CD4-positive, alpha-beta T cell treated with Interleukin-17A for 1 hour (primary cell): Measurements from ENCODE around the gene KCNC2.
"Not testable (repeated sequence)": the region's sequence is repeated elsewhere in the genome, so short reads cannot be mapped to it uniquely, and the experiment has no call there.

Source experiments
- DNase-seq: peaks from one replicate; pipeline ENCODE4 v3.0.0-alpha.2; 2020

KCNC2 gene

GRCh38 chr12:75209812-75210138, at the start of gene KCNC2:
KCNC2 (minus strand) TSS chr12:75209839.
- DNase-seq, result no peak

DNA sequence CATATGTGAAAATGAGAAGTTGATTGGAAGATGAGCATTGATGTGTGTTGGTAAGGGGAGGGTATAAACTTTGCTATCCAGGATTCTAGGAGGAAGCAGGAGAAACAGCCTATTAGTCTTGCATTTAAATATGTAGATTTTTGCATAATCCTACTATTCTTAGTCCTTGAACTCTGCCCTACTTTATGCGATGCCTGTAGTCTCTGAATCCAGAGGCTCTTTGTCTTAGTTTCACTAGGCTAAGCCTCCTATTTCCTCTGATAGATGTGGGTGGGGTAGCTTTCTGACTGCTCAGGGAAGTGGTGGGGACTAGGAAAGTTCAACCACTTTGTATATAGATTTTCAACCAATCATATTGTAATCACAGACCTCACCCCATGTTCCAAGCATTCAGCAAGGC, 49.5 kb upstream of the KCNC2 start:
- DNase-seq, result no peak

DNA sequence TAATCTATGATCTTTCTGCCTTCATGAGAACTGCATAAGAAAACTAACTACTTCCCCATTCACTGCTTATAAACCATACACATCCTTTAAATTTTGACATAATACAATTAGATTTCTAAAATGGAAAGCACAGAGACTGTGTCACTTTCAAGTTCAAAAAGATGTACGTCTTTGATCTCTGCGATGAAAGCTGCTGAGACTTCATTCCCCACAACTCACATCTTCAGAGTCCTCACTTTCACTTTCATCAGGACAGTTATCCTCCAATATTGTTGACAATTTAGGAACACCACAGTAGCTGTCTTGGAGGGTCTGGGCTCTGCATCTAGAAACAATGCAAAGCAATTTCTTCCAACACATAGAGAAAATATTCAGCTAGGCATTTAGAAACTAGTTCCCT, 47.9 kb upstream of the KCNC2 start:
- peak; percentile 21 for DNase-seq

- DNase-seq, result no peak
Observed at GRCh38 chr12:75245108-75245507, 35.5 kb upstream of the KCNC2 start.

DNA sequence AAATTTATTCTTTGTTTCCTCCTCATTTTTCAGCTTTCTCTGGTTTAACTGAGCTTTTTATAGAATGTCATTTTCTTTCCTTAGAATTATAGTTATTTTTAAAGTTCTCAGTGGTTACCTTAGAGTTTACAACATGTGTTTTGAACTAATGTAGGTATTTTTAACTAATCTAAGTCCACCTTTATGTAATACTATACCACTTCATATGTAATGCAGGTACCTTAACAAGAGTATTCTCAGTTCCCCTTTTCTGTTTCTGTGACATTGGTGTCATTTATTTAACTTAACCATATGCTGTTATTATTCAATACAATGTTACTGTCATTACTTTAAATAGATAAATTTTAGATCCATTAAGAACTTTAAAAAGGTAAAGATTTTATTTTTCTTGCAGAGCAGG, 30.3 kb upstream of the KCNC2 start:
- DNase-seq, result no peak

DNA sequence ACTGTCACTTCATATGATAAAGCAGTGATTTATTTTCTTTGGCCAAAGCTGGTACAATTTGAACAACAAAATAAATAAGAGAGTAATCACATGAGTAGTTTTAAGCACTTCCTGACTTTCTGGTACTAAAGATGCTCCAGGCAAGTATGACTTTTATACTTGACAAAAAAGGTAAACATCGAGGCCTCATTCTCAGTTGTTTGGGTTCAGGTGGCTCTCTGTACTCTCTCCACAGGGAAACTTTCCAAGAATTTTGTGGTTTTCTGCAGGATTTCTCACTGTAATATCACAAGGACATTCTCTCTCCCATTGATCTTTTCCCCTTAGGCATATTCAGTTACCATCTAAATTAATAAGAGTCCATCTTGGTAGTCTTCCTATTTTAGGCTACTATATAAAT, 26.6 kb upstream of the KCNC2 start:
- no peak for DNase-seq

DNA sequence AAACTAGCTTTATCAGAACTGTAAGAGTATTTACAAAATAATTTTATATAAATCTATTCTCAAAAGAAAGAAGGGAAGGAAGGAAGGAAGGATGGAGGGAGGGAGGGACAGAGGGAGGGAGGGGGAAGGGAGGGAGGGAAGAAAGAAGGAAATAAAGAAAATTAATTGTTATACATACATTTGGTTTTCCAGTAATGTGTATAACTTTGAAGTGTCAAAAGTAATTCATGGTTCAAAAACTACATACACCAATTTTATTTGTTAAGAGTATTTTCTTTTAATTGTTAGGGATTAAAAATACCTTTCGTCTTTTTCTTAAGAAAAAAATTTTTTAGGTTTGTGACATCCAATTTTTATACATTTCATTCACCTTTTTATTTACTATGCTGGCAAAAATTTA, 17.5 kb upstream of the KCNC2 start:
- DNase-seq, result no peak

DNA sequence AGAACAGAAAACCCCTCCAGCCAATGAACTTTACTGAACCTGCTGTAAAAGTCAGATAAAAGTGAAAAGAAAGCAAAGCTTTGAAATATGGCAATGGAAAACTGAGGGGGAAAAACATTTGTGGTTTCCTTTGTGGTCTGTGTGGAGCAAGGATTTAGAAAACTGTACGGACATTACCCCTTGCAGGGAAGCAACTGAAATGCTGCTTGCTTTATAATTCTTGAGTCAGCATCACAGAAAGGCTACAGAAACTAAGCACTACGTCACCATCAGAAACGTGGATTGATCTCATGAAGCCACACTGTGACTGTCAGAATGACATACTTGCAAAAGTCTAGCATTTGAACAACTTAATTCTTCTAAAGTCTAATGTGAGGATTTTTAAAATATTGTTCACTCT, 2.4 kb upstream of the KCNC2 start:
- DNase-seq, result no peak

DNA sequence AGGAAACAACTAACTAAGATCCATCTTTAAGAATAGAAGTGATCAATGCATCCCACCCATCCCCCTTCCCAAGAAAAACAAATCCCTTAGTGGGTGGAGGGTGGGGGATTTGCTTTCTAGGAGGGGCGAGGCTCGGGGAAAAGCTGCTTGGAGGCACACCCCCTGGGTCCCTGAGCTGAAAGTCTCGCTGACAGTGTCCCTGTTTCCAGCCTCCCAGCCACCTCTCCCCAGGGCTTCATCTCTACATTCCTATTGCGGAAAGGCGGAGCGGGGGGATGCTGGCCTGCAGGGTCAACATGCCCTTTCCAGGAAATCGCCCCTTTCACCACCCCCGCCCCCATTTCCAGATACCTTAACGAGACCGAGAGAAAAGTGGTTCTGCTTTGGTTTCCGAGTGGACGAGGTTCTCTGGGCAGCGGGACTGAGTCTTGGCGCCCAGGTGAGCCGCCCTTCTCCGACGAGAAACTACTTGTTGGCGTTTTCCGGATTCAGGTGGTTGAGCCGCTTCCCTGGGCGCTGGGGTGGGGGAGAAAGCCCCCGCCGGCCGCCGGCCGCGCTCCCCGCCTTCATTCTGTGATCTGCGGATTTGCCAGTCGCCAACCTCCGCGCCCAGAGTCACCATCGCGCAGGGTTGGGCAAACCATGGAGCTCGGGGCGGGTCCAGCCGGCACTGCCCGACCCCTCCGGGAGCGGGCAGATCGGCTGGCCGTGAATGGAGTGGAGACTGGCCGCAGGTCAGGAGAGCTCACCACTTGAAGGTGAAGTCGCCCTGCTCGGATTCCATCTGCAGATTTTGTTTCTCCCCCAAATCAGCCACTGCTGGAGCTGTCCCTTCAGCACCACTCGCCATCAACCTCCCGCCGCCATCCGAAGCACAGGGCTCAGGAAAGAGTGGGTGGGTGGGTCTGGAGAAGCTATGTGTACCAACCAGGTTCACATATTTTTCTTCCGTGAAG, 505 bp downstream of the KCNC2 start:
- DNase-seq, result no peak

GRCh38 chr12:75207338-75208083, 2.1 kb downstream of the KCNC2 start:
- no peak for DNase-seq

GRCh38 chr12:75205558-75205957, 4.1 kb downstream of the KCNC2 start:
- DNase-seq, result no peak

DNA sequence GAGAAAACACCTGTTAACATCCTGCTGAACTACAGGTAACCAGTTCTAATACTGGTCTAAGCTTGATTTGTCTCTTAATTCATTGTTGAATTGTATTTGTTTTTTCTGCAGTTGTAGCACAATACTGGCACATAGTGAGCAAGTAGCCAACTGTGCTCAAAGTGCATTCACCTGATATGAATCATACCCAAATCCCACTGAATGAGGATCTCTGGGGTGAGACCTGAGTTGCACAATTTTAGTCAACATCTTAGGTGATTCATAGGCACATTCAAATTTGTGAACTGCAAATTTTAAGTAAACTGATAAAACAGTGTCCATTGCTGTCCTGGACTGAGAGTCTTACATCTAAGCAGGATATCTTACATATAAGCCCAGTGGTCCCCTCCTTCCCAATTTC, 12.8 kb downstream of the KCNC2 start:
- DNase-seq, result no peak

DNA sequence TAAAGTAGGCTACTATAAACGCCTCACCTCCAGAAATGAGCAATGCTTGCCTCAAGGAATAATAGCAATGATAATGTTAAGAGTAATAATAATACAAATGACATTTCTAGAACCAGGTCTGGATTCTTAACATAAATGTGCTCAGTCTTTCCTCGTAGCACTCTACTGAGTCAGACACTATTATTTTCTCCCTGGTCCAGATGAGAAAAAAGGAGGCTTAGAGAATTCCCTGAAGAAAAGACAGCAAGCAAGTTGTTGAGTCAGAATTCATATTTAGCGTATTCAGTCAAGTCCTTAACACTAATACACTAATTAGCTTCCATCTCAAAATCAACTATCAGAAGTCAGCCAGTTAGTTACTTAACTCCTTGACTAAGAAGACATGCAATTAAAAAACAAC, 13.2 kb downstream of the KCNC2 start:
- no peak for DNase-seq

- DNase-seq, result no peak
Observed at GRCh38 chr12:75194250-75194649, 15.4 kb downstream of the KCNC2 start.

DNA sequence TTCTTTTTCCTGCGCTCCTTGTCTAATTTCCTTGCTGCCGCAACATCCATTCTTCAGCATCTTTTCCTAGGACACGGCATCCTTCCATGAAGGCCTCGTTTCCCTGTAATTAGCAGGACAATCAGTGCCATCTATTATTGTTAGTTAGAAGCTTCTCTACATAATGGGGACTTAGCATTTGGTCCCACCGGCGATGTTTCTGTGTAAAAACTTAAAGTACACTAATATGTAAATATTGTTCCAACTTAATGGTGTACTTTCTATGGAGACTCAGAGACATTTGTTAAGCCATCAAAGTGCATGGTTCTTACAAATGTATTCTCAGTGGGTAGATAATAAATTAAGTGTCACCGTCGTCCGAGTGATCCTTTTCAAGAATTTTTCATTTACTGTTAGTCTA, 17.4 kb downstream of the KCNC2 start:
- DNase-seq, result no peak

- DNase-seq, result no peak
Observed at GRCh38 chr12:75190846-75191245, 18.8 kb downstream of the KCNC2 start.

DNA sequence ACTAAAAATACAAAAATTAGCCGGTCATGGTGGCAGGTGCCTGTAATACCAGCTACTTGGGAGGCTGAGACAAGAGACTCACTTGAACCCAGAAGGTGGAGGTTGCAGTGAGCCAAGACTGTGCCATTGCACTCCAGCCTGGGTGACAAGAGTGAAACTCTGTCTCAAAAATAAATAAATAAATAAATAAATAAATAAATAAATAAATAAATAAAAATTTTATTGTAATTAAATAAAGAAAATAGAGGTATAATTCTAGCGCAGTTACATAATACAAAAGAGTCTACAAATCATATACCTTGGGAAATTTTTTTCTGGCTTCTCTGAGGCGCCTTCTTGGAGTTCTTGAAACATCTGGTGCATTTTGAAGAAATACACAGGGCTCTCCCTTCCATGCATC, 23.8 kb downstream of the KCNC2 start:
- not testable (repeated sequence) for DNase-seq

DNA sequence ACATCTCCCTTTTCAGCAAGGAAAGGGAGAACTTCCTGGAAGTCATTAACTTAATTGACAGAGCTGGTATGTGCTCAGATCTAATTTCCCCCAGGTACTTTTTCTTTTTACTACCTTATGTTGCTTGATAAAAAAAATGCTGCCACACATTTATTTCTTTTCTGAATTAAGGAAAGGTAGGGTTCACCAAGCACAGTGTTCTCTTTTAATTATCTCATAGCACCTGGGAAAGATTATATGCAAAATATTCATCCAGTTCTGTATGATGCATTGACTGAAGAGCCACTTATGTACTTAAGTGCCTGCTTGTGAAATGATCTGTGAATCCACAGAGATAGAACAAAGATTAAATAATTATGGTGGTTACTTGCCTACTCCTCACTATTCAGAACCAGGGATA, 25.1 kb downstream of the KCNC2 start:
- no peak for DNase-seq

DNA sequence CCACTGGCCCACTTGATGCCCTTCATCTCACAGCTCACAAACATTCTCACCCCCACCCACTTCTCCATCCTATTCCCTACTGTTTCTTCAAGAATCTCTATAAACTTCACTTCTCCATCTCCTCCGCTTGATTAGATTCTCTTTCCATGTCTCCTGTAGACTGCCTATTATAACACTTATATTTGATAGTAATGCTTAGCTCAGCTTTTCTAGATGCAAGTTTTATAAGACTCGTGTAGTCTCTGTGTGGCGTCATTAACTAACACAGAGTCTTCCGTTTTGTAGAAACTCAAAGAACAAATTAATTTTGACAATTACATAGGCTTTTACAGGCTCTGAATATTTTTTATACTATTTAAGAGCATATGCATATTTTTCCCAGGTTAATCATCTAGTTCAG, 25.7 kb downstream of the KCNC2 start:
- no peak for DNase-seq

GRCh38 chr12:75177997-75178396, 31.6 kb downstream of the KCNC2 start:
- no peak for DNase-seq

DNA sequence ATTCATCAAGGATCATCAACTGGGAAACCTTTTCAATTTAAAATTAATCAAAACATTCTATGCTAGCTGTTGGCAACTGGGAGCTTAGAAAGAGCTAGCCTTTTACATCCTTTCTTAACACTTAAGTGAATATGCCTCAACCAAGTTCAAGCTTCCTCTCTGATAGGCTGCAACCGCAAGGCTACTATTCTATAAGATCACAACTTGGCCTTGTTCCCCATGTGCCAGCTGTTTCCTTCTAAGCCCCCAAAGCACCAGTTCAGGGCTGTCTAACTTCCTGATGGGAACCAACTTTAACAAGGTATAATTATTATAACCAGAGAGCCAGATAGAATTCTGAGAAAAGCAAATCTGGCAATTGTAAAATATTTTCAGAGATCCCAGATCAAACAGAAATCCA, 37.0 kb downstream of the KCNC2 start:
- no peak for DNase-seq

GRCh38 chr12:75170640-75171185, 38.9 kb downstream of the KCNC2 start:
- no peak for DNase-seq

DNA sequence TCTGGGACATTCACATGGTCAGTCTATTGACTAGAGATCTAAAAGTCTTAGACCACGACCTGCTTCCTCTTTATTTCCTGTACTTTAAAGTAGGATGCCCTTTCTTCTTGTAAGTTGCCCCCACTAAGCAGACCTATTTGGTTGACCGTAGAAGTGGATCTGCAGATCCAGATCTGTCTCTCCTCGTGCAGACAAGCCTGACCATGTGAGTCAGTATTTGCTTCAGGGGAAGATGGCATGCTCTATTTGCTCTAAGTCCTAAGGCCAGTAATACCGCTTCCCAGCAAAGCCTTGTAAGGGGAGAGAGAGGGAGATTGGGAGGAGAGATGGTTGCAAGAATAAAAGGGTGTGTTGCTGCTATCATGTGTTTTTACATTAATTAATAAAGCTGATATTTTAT, 46.8 kb downstream of the KCNC2 start:
- DNase-seq, result no peak

DNA sequence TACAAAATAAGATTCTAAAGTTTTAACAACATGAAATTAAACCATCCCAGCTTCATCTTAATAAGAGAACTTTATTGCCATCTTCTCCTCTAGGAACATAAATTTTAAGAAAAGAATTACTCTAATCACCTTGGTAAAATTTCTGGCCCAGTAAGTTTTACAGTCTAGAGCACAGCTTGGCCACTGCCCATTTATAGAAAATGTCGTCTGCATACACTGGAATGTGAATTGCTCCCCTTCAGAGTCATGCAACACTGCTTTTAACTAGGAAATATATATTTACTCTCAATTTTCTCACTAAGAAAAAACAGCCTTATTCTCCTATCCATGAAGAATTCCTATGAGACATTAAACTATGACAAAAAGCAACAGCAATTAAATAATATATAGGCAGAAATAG, 48.2 kb downstream of the KCNC2 start:
- DNase-seq, result no peak
